HG02798 (cell line): ENCODE measurements around the gene SCLY.

Experiments used
- ATAC-seq: cut with Tn5 transposase; IDR thresholded peaks from one replicate; pipeline ENCODE4 v1.9.1; 2021; ENCODE audit warnings: mild to moderate bottlenecking; ENCODE audit not compliant: unreplicated experiment, poor library complexity

The SCLY gene

GRCh38 chr2:238123991-238124470 lies 63.2 kb downstream of the SCLY start:
- no peak for ATAC-seq

- ATAC-seq: no peak
Measured at GRCh38 chr2:238124488-238125126, 63.8 kb downstream of the SCLY start.

- ATAC-seq: no peak
Measured at GRCh38 chr2:238125127-238125885, 64.5 kb downstream of the SCLY start.

GRCh38 chr2:238126338-238126737 lies 65.5 kb downstream of the SCLY start:
- ATAC-seq: no peak

GRCh38 chr2:238126775-238127164 lies 66.0 kb downstream of the SCLY start:
- no peak for ATAC-seq

GRCh38 chr2:238127165-238128060 lies 66.6 kb downstream of the SCLY start:
- ATAC-seq: peak; percentile 60

- no peak for ATAC-seq
Measured at GRCh38 chr2:238128061-238128440, 67.2 kb downstream of the SCLY start.

GRCh38 chr2:238128534-238129001 lies 67.8 kb downstream of the SCLY start:
- no peak for ATAC-seq

- no peak for ATAC-seq
Measured at GRCh38 chr2:238129166-238130010, 68.6 kb downstream of the SCLY start.

GRCh38 chr2:238130111-238130695 lies 69.4 kb downstream of the SCLY start:
- no peak for ATAC-seq

- ATAC-seq: no peak
Measured at GRCh38 chr2:238130696-238131628, 70.2 kb downstream of the SCLY start.

GRCh38 chr2:238131761-238132462 lies 71.1 kb downstream of the SCLY start:
- ATAC-seq: no peak

GRCh38 chr2:238132463-238133450 lies 72.0 kb downstream of the SCLY start:
- no peak for ATAC-seq

GRCh38 chr2:238133499-238134392 lies 72.9 kb downstream of the SCLY start:
- no peak for ATAC-seq

GRCh38 chr2:238134393-238134785 lies 73.6 kb downstream of the SCLY start:
- ATAC-seq: no peak
